ENCODE measurements around the gene PRKAR1A. TPM values are rescaled to one million over a fixed set of nuclear protein-coding genes. Genes with fewer than 3 reads are reported as not detected.

PRKAR1A gene
- total and polyA plus RNA-seq, 8 donors = 22.6 to 323 (median 80.3) TPM

GRCh38 chr17:68594552-68594951, 82.3 kb downstream of the PRKAR1A start:
- H3K4me1 ChIP-seq = peaks cover 4 to 33% (median 22%) of the 10 kb centered on the region in 4 donors
- H3K27ac ChIP-seq = no peak overlapping the region
- H3K27me3 ChIP-seq = peaks cover 0 to 3% (median 0%) of the 10 kb centered on the region in 3 donors
- H3K36me3 ChIP-seq = no peaks in the 10 kb centered on the region
- 90 to 97% (median 94%) methylated on average over 2 of the region's 2 CpGs for WGBS, 5 donors
- no peak for DNase-seq
- no peaks in the 10 kb centered on the region for H3K9me3 ChIP-seq
- no peak overlapping the region for H3K4me3 ChIP-seq
- no peak for TF ChIP-seq EP300 (IDR thresholded peaks at IDR 0.05)
- no peak for TF ChIP-seq POLR2A (IDR thresholded peaks at IDR 0.05)
- TF ChIP-seq POLR2AphosphoS5 (IDR thresholded peaks at IDR 0.05) = no peak
- TF ChIP-seq, protein P1, sequence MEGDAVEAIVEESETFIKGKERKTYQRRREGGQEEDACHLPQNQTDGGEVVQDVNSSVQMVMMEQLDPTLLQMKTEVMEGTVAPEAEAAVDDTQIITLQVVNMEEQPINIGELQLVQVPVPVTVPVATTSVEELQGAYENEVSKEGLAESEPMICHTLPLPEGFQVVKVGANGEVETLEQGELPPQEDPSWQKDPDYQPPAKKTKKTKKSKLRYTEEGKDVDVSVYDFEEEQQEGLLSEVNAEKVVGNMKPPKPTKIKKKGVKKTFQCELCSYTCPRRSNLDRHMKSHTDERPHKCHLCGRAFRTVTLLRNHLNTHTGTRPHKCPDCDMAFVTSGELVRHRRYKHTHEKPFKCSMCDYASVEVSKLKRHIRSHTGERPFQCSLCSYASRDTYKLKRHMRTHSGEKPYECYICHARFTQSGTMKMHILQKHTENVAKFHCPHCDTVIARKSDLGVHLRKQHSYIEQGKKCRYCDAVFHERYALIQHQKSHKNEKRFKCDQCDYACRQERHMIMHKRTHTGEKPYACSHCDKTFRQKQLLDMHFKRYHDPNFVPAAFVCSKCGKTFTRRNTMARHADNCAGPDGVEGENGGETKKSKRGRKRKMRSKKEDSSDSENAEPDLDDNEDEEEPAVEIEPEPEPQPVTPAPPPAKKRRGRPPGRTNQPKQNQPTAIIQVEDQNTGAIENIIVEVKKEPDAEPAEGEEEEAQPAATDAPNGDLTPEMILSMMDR (IDR thresholded peaks at IDR 0.05) = no peak
- intact Hi-C loops (cut with DNase I; ENCODE audit: low total_unique reads) = no loop called here

- Histone ChIP-seq H3K36me3 (no peaks in the 10 kb centered on the region), H3K4me3 (no peak overlapping the region), H3K27me3 (peaks cover 0 to 12% (median 8%) of the 10 kb centered on the region in 3 donors), H3K27ac (peak overlapping the region in 1 of 5 donors; percentile 13), H3K4me1 (peaks cover 13 to 42% (median 31%) of the 10 kb centered on the region in 4 donors), H3K9me3 (no peaks in the 10 kb centered on the region)
- WGBS, 5 donors = 59 to 73% (median 65%) methylated on average over 5 of the region's 5 CpGs
- TF ChIP-seq POLR2A (IDR thresholded peaks at IDR 0.05) (no peak), EP300 (IDR thresholded peaks at IDR 0.05) (no peak), POLR2AphosphoS5 (IDR thresholded peaks at IDR 0.05) (no peak)
- TF ChIP-seq, protein P1 (IDR thresholded peaks at IDR 0.05) = no peak
- DNase-seq = no peak
- intact Hi-C loops (cut with DNase I; ENCODE audit: low total_unique reads) = no loop called here
These were observed 83.3 kb downstream of the PRKAR1A start for GRCh38 chr17:68595496-68595895.

- intact Hi-C loops (cut with DNase I; ENCODE audit: low total_unique reads) = no loop called here
- H3K27ac ChIP-seq = peak overlapping the region in 1 of 5 donors; percentile 13
- WGBS, 5 donors = 47 to 76% (median 55%) methylated on average over 2 of the region's 2 CpGs
- peaks cover 0 to 17% (median 11%) of the 10 kb centered on the region in 3 donors for H3K27me3 ChIP-seq
- no peak overlapping the region for H3K4me3 ChIP-seq
- no peak for DNase-seq
- H3K36me3 ChIP-seq = no peaks in the 10 kb centered on the region
- no peak for TF ChIP-seq EP300 (IDR thresholded peaks at IDR 0.05)
- TF ChIP-seq, protein P1 (IDR thresholded peaks at IDR 0.05) = no peak
- TF ChIP-seq POLR2A (IDR thresholded peaks at IDR 0.05) = no peak
- no peak for TF ChIP-seq POLR2AphosphoS5 (IDR thresholded peaks at IDR 0.05)
- peaks cover 18 to 45% (median 35%) of the 10 kb centered on the region in 4 donors for H3K4me1 ChIP-seq
- no peaks in the 10 kb centered on the region for H3K9me3 ChIP-seq
These were observed 83.8 kb downstream of the PRKAR1A start for GRCh38 chr17:68595986-68596385.

DNA sequence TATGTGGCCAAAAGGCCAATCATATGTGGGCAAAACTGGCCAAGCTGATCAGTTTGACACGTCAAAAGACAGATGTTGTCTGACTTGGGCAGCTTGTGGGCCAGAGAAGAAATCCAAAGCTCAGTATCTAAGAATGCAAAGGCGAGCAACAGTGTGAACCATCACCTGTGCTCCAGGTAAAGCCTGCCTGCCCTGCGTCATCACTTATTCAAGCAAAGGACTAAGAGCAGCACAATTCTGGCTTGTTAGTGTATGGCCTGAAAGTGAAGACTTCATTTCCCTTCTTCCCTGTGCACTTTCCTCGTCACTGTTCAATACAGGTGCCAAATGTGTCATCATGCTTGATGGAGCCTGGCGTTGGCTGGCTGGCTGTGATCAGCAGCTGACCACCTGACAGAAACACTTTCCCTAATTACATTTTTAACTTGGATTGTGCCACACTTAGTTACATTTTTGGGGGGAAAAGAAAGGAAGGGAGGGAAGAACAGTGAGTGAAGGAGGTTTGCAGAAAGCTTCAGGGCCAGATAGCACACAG, 84.2 kb downstream of the PRKAR1A start:
- no peak for DNase-seq
- intact Hi-C loops (cut with DNase I; ENCODE audit: low total_unique reads) = no loop called here
- no peaks in the 10 kb centered on the region for H3K36me3 ChIP-seq
- no peak overlapping the region for H3K4me3 ChIP-seq
- TF ChIP-seq EP300 (IDR thresholded peaks at IDR 0.05) (no peak), POLR2AphosphoS5 (IDR thresholded peaks at IDR 0.05) (no peak)
- 56 to 80% (median 73%) methylated on average over 5 of the region's 5 CpGs for WGBS, 5 donors
- peaks cover 23 to 50% (median 39%) of the 10 kb centered on the region in 4 donors for H3K4me1 ChIP-seq
- H3K27ac ChIP-seq = no peak overlapping the region
- peaks cover 0 to 22% (median 16%) of the 10 kb centered on the region in 3 donors for H3K27me3 ChIP-seq
- no peaks in the 10 kb centered on the region for H3K9me3 ChIP-seq

- Histone ChIP-seq H3K27ac (peak overlapping the region in 3 of 5 donors; percentile 85 to 92 (median 87)), H3K36me3 (no peaks in the 10 kb centered on the region), H3K4me1 (peaks cover 23 to 64% (median 46%) of the 10 kb centered on the region in 4 donors), H3K4me3 (peak overlapping the region in 3 of 4 donors; percentile 60 to 82 (median 61)), H3K9me3 (no peaks in the 10 kb centered on the region), H3K27me3 (peaks cover 0 to 28% (median 16%) of the 10 kb centered on the region in 3 donors)
- no peak for DNase-seq
- intact Hi-C loops (cut with DNase I; ENCODE audit: low total_unique reads) = no loop called here
- WGBS, 5 donors = 61 to 93% (median 75%) methylated on average over 4 of the region's 4 CpGs
- TF ChIP-seq, protein P1 (IDR thresholded peaks at IDR 0.05) = no peak
- TF ChIP-seq POLR2AphosphoS5 (IDR thresholded peaks at IDR 0.05) (no peak), POLR2A (IDR thresholded peaks at IDR 0.05) (no peak), EP300 (IDR thresholded peaks at IDR 0.05) (no peak)
These were observed 85.8 kb downstream of the PRKAR1A start for GRCh38 chr17:68598074-68598473.

Data from stomach (tissue), 9 donors.